HG02642 (cell line): ENCODE data around the gene OBSL1.

Experiments used
- ATAC-seq: cut with Tn5 transposase; IDR thresholded peaks from one replicate; pipeline ENCODE4 v1.9.1; 2021; ENCODE audit warnings: mild to moderate bottlenecking; ENCODE audit not compliant: unreplicated experiment, poor library complexity

The OBSL1 gene

GRCh38 chr2:219567791-219568361 is 3.5 kb downstream of the OBSL1 start:
- ATAC-seq: no peak

- ATAC-seq: no peak
Measured at GRCh38 chr2:219567131-219567530, 4.2 kb downstream of the OBSL1 start.

GRCh38 chr2:219566640-219567039 is 4.7 kb downstream of the OBSL1 start:
- no peak for ATAC-seq

GRCh38 chr2:219565130-219566080 is 5.9 kb downstream of the OBSL1 start:
- no peak for ATAC-seq

DNA sequence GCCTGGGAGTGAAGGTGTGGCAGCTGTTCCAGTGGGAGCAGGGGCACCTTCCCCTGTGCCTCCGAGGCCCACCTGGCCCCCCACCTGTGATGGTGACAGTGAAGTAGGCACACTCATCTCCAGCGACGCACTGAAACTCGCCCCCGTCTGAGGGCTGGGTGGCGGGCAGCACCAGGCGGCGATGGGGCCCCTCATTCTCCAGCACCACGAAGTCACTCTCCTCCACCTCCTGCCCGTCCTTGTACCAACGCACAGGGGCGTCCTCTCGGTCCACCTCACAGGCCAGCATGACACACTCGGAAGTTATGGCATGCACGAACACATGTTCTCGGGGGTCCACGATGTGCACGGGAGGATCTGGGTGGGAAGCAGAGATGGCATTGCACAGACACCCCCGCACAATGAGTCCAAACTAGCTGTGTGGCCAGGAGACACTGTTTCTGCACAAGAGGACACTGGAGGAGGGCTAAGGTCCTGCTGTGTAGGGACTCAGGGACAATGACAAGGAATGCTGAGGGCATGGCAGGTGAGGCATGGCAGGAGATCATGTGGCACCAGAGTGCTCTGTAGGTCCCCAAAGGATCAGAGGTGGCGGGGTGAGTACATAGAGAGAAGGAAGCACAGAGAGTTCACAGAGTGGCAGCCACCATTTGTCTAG is 7.9 kb downstream of the OBSL1 start:
- ATAC-seq: no peak

- no peak for ATAC-seq
Measured at GRCh38 chr2:219562049-219563020, 9.0 kb downstream of the OBSL1 start.

DNA sequence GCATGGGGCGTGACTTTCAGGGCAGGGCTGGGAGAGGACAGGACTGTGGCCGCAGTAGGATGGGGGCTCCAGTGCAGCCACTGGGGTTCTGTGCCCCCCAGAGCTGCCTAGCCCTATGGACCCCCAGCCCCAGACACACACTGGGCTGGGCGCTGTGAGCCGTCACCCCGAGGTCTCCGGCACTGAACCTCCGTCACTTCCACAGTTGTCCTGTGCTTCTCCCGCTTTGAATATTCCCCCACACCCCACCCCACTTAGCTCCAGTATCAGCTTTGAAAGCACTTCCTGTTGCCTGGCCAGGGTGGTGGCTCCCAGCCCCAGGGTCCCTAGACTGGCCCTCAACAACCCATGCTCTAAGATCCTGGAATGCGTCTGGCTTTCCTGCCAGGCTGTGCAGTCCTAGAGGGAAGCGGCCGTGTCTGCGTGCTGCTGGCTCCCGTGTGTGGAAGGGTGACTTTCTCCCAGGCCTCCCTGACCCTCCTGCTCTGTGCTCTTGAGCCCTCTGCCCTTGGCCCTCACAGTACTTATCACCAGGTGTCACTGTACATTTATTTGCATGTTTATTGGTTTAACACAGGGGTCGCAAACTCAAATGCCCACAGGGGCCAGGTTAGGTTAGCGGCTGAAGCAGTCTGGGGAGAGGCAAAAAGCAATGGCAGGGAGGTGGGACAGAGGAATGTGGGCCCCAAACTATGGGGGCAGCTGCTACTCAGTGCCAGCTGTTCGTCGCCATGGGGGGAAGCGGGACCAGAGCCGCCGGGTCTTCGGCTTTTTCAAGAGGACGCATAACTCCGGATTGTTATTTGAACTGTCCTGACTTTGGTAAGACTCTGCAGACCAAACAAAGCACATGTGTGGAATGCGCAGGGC is 9.9 kb downstream of the OBSL1 start:
- no peak for ATAC-seq

DNA sequence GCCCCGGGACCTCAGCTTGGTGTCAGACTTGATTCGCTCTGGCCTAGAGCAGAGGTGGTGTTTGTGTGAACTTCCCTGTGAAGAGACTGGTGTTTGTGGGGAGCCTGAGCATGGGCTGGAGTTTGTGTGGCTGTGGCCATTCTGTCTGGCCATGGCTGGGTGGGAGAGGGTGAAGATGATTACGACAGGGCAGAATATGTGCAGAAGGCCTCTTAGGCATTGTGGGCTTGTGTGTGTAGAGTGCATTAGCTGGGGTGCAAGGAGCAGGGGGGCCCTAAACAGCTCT is 10.5 kb downstream of the OBSL1 start:
- ATAC-seq: no peak

DNA sequence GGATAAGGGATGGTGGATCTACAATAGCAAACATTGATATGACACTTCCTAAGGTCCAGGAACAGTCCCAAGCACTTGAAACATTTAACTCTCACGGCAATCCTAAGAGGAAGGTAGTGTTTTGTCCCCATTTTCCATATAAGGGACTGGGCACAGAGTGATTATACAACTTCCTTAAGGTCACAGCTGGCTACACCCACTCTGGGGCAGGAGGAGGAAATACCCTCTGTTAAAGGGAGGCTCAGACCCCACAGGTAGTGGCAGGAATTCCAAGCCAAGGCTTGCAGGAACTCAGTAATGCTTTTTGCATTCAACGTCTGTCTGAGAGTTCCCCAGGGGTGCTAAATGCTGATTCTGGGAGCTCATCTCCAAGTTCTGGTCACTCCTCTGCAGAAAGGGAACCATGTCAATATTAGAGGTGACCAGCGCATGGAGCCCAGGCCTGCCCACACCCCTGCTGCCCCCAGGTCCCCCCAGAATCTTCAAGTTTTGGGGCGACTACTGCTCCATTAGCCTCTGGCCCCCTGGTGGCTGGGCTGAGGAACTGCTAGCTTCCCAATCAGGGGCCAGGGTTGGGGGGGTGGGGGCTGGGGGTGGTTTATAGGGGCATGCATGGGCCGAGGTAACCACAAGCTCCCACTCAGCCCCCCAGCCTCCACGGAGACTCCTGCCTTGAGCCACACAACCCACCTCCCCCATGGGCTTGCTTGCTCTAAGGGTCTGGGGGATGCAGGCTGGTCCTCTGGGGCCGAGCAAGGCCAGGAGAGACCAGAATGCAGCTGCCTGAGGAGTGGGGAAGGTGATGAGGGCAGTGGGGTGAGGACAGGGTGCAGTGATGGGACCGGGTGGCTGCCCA is 11.1 kb downstream of the OBSL1 start:
- ATAC-seq: peak; percentile 41

DNA sequence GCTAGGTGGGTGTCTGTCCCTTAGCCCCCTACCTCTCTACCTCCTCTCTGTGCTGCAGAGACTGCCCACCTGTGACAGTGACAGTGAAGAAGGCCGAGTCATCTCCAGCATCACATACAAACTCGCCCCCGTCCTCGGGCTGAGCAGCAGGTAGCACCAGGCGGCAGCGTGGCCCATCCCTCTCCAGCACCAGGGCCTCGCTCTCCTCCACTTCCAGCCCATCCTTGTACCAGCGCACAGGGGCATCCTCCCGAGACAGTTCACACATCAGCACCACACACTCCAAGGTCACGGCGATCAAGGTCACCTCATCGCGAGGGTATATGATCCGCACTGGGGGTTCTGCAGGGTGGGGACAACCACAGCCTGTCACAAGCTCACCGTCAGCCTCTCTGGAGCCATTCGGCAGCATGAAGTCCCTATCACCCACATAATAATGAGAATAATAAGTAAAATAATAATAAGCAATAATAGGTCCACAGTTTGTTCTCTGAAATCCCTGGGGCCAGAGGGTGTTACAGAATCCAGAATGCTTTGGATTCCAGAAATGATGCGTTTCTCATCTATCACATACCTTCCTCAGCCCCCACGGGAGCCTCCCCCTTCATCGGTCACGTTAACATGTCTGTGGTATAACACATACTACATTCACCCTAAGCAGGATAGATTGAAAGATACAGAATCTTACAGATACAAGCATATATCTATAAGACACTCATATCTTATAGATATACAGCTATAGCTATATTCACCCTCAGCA is 12.0 kb downstream of the OBSL1 start:
- ATAC-seq: no peak

DNA sequence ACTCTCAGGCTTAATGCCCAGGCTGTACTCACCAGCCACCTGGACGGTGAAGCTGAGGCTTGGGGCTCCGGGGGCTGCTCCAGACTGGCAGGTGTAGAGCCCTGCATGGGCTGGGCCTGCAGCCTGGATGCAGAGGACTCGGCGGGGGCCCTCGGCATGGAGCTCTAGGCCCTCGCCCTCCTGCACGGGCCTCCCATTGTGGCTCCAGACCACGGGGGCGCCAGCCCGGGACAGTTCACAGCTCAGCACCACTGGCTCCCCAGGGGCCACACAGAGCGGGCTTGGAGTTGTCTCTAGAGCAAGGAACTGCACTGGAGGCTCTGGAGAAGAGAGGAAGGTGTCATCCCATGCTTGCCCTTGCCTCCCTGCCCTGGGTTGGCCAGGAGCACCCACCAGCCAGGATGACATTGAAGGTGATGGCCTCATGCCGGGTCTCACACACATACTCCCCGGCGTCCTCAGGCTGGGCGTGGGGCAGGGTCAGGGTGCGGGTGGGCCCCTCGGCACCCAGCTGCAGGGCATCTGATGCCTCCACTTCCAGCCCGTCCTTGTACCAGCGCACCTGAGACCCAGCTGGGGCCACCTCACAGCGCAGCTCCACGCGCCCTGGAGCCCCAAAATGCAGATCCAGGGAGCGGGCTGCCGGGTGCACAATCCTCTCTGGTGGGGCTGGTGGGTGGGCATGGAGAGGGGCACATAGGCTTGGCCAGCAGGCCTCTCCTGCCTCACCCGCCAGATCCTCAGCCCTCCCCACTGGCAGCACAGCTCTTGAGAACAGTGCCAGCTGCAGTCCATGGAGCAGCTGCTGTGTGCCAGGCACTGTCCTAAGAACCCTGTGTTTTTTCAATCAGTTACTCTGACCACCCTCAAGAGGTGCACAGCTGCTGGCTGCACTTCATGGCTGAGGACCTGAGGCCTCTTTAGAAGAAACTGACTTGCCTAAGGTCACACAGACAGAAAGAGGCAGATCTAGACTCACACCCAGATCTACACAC is 13.3 kb downstream of the OBSL1 start:
- no peak for ATAC-seq

- no peak for ATAC-seq
Measured at GRCh38 chr2:219557320-219557719, 14.0 kb downstream of the OBSL1 start.

- no peak for ATAC-seq
Measured at GRCh38 chr2:219556413-219556812, 14.9 kb downstream of the OBSL1 start.

DNA sequence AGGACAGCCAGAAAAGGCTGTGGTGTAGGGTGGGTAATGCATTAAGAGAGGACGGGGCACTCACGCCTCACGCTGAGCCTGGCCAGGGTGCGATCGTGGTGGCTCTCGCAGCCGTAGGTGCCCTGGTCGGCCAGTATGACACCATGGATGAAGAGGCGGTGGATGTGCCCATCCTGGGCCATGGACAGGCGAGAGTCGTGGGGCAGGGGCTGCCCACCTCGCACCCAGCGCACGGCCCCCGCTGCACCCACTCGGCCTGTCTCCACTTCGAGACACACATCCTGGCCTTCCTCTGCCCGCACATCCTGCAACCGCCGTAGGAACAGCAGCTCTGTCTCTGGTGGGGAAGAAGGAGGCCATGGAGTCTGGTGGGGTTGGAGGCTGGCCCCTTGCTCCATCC is 15.4 kb downstream of the OBSL1 start:
- no peak for ATAC-seq

GRCh38 chr2:219554350-219554749 is 17.0 kb downstream of the OBSL1 start:
- ATAC-seq: no peak

DNA sequence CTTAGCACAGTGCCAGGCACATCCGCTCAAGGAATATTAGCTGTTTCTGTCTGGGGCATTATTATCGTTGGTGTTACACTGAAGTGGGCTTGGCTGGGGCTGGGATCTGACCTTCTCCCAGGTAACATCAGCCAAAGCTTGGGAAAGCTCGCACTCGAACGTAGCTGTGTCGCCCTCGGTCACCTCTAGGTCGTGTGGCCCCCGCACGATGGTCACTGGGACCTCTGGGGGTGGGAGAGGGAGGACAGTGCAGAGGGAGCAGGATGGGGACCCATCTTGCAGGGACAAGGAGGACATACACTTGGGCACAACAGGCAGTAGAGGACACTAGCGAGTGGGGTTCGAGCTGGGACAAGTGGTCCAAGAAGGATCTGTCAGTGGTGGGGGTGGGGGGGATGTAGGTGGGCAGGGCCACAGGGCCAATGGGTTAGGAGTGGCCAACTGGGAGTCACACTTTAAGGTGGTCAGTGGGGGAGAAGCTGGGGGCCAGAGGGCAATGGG is 17.8 kb downstream of the OBSL1 start:
- no peak for ATAC-seq

DNA sequence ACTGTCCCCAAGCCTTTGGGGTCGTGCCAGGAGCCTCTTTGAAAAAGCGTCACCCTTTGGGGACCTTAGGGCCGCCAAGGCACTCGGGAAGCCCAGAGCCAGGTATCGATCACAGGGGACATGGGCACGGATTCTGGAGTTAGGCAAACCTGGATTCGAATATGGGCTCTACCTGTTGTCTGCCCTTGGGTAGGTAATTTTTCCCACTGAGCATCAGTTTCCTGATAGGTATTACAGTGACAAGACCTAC is 18.2 kb downstream of the OBSL1 start:
- ATAC-seq: no peak
